Neural cell (in vitro differentiated cells): ENCODE results near the gene SMC3. TPM values are rescaled to one million over a fixed set of nuclear protein-coding genes. Genes with fewer than 3 reads are reported as not detected.
A peak's percentile ranks its signal among the peaks of the same experiment; 100 is the strongest.

Source experiments
- H2AFZ ChIP-seq: fragments of 200-600, 300-800 bp; sonication (generic), shearing (Covaris generic); 2 replicates; pipeline ENCODE4 v1.6.0; 2014; ENCODE audit warnings: low read depth, mild to moderate bottlenecking, antibody characterized with exemption, low read length, moderate library complexity
- H3F3A ChIP-seq: fragments of 200-600 bp; shearing (Covaris generic); 2 replicates; pipeline ENCODE4 v1.6.1; 2016; ENCODE audit warnings: mild to moderate bottlenecking, moderate library complexity, mixed read lengths, antibody characterized with exemption, low read length; ENCODE audit not compliant: insufficient read depth, poor library complexity, severe bottlenecking
- H3K27ac ChIP-seq: fragments of 200-600, 300-800 bp; sonication (generic), shearing (Covaris generic); 2 replicates; pipeline ENCODE4 v1.5.1; 2014; ENCODE audit warnings: mild to moderate bottlenecking, low read length, moderate library complexity
- H3K27me3 ChIP-seq: fragments of 300-800, 200-600 bp; sonication (generic), shearing (Covaris generic); 2 replicates; pipeline ENCODE4 v1.6.0; 2014; ENCODE audit warnings: mild to moderate bottlenecking, low read depth, low read length, moderate library complexity; ENCODE audit not compliant: insufficient read depth
- H3K36me3 ChIP-seq: fragments of 300-800, 200-600 bp; sonication (generic), shearing (Covaris generic); 2 replicates; pipeline ENCODE4 v1.5.1; 2014; ENCODE audit warnings: mild to moderate bottlenecking, antibody characterized with exemption, low read length, moderate library complexity; ENCODE audit not compliant: insufficient read depth
- H3K4me2 ChIP-seq: fragments of 300-800, 200-600 bp; sonication (generic), shearing (Covaris generic); 2 replicates; pipeline ENCODE4 v1.6.0; 2014; ENCODE audit warnings: mild to moderate bottlenecking, low read length
- H3K4me3 ChIP-seq: fragments of 300-800, 200-600 bp; sonication (generic), shearing (Covaris generic); 2 replicates; pipeline ENCODE4 v1.5.1; 2014; ENCODE audit warnings: mild to moderate bottlenecking, low read length, moderate library complexity
- H3K79me2 ChIP-seq: fragments of 200-600 bp; shearing (Covaris generic); replicated peaks from 2 replicates; pipeline ENCODE4 v1.6.0; 2014; ENCODE audit warnings: mild to moderate bottlenecking, low read length, moderate library complexity; ENCODE audit not compliant: insufficient read depth
- H3K9ac ChIP-seq: fragments of 300-800, 200-600 bp; sonication (generic), shearing (Covaris generic); 2 replicates; pipeline ENCODE4 v1.6.1; 2016; ENCODE audit warnings: mild to moderate bottlenecking, low read length, mixed read lengths
- H3K9me2 ChIP-seq: fragments of 200-600 bp; shearing (Covaris generic); 2 replicates; pipeline ENCODE4 v1.6.1; 2016; ENCODE audit warnings: mild to moderate bottlenecking, low read length, mixed read lengths; ENCODE audit not compliant: insufficient read depth
- H3K9me3 ChIP-seq: fragments of 200-600, 300-800 bp; sonication (generic), shearing (Covaris generic); 2 replicates; pipeline ENCODE4 v1.6.1; 2016; ENCODE audit warnings: mild to moderate bottlenecking, mixed run types, low read length, moderate library complexity, mixed read lengths
- H4K20me1 ChIP-seq: fragments of 200-600 bp; shearing (Covaris generic); 2 replicates; pipeline ENCODE4 v1.6.1; 2016; ENCODE audit warnings: mild to moderate bottlenecking, mixed run types; ENCODE audit not compliant: insufficient read depth
- EZH2 ChIP-seq: fragments of 200-600, 300-800 bp; shearing (Covaris generic), sonication (generic); IDR thresholded peaks from 2 replicates; pipeline ENCODE4 v1.6.1; 2014; ENCODE audit warnings: antibody characterized with exemption, low read length, borderline replicate concordance, mild to moderate bottlenecking; ENCODE audit not compliant: insufficient read depth, poor library complexity, severe bottlenecking
- RAD21 ChIP-seq: fragments of 450-650 bp; conservative IDR thresholded peaks from 2 replicates; pipeline ENCODE4 v1.6.1; 2014; ENCODE audit warnings: antibody characterized with exemption, mild to moderate bottlenecking, moderate library complexity
- SMC3 ChIP-seq: fragments of 450-650 bp; conservative IDR thresholded peaks from 2 replicates; pipeline ENCODE4 v1.6.1; 2014; ENCODE audit warnings: antibody characterized with exemption, mild to moderate bottlenecking, moderate library complexity; ENCODE audit not compliant: poor library complexity
- TAF1 ChIP-seq: IDR thresholded peaks from 2 replicates; pipeline ENCODE4 v1.6.1; 2012; ENCODE audit warnings: low read depth
- polyA plus RNA-seq: library from polyadenylated mRNA; depleted of rRNA; stranded (reverse); fragments of >200 nt; gene quantifications from 2 replicates; pipeline ENCODE4 v1.2.3, GENCODE V29; 2014
- TF ChIP-seq, protein P1 (sequence below): IDR thresholded peaks from 2 replicates; pipeline ENCODE4 v1.6.1; 2012; ENCODE audit warnings: borderline replicate concordance
- TF ChIP-seq, protein P2 (sequence below): fragments of 450-650 bp; IDR thresholded peaks from 2 replicates; pipeline ENCODE4 v1.5.1; 2014; ENCODE audit warnings: antibody characterized with exemption, mild to moderate bottlenecking, moderate library complexity; ENCODE audit not compliant: poor library complexity, severe bottlenecking

The SMC3 gene
- polyA plus RNA-seq, 1 donor from 2014 or later: 67.7 TPM

- Histone ChIP-seq H3K79me2 (no peaks in the 10 kb centered on the region), H3F3A (no peaks in the 10 kb centered on the region), H3K9me2 (no peaks in the 10 kb centered on the region), H3K27me3 (no peaks in the 10 kb centered on the region), H3K27ac (no peak overlapping the region), H3K36me3 (no peaks in the 10 kb centered on the region), H3K9me3 (no peaks in the 10 kb centered on the region), H3K9ac (no peak overlapping the region), H3K4me2 (no peak overlapping the region), H2AFZ (no peak overlapping the region), H3K4me3 (no peak overlapping the region), H4K20me1 (no peaks in the 10 kb centered on the region)
- peak; percentile 88 for TF ChIP-seq SMC3
- TF ChIP-seq RAD21: peak; percentile 79
- TF ChIP-seq, protein P1, sequence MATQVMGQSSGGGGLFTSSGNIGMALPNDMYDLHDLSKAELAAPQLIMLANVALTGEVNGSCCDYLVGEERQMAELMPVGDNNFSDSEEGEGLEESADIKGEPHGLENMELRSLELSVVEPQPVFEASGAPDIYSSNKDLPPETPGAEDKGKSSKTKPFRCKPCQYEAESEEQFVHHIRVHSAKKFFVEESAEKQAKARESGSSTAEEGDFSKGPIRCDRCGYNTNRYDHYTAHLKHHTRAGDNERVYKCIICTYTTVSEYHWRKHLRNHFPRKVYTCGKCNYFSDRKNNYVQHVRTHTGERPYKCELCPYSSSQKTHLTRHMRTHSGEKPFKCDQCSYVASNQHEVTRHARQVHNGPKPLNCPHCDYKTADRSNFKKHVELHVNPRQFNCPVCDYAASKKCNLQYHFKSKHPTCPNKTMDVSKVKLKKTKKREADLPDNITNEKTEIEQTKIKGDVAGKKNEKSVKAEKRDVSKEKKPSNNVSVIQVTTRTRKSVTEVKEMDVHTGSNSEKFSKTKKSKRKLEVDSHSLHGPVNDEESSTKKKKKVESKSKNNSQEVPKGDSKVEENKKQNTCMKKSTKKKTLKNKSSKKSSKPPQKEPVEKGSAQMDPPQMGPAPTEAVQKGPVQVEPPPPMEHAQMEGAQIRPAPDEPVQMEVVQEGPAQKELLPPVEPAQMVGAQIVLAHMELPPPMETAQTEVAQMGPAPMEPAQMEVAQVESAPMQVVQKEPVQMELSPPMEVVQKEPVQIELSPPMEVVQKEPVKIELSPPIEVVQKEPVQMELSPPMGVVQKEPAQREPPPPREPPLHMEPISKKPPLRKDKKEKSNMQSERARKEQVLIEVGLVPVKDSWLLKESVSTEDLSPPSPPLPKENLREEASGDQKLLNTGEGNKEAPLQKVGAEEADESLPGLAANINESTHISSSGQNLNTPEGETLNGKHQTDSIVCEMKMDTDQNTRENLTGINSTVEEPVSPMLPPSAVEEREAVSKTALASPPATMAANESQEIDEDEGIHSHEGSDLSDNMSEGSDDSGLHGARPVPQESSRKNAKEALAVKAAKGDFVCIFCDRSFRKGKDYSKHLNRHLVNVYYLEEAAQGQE: no peak
- TF ChIP-seq, protein P2, sequence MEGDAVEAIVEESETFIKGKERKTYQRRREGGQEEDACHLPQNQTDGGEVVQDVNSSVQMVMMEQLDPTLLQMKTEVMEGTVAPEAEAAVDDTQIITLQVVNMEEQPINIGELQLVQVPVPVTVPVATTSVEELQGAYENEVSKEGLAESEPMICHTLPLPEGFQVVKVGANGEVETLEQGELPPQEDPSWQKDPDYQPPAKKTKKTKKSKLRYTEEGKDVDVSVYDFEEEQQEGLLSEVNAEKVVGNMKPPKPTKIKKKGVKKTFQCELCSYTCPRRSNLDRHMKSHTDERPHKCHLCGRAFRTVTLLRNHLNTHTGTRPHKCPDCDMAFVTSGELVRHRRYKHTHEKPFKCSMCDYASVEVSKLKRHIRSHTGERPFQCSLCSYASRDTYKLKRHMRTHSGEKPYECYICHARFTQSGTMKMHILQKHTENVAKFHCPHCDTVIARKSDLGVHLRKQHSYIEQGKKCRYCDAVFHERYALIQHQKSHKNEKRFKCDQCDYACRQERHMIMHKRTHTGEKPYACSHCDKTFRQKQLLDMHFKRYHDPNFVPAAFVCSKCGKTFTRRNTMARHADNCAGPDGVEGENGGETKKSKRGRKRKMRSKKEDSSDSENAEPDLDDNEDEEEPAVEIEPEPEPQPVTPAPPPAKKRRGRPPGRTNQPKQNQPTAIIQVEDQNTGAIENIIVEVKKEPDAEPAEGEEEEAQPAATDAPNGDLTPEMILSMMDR: peak; percentile 87
Measured at GRCh38 chr10:110547139-110547761, 20.2 kb upstream of the SMC3 start.

- no peak overlapping the region for H3K4me3 ChIP-seq
- no peaks in the 10 kb centered on the region for H4K20me1 ChIP-seq
- no peak overlapping the region for H3K9ac ChIP-seq
- H2AFZ ChIP-seq: no peak overlapping the region
- H3K9me2 ChIP-seq: no peaks in the 10 kb centered on the region
- H3K36me3 ChIP-seq: no peaks in the 10 kb centered on the region
- TF ChIP-seq, protein P2: no peak
- no peak for TF ChIP-seq EZH2
- no peak for TF ChIP-seq TAF1
- H3K27me3 ChIP-seq: no peaks in the 10 kb centered on the region
- H3F3A ChIP-seq: no peaks in the 10 kb centered on the region
- no peak overlapping the region for H3K27ac ChIP-seq
- no peaks in the 10 kb centered on the region for H3K9me3 ChIP-seq
- no peak overlapping the region for H3K4me2 ChIP-seq
- H3K79me2 ChIP-seq: no peaks in the 10 kb centered on the region
Measured at GRCh38 chr10:110548002-110548401, 19.5 kb upstream of the SMC3 start.
